ENCODE data around the gene RALGPS1. TPM values are rescaled to one million over a fixed set of nuclear protein-coding genes. Genes with fewer than 3 reads are reported as not detected.

RALGPS1 gene
- total and polyA plus RNA-seq, 2 of the 8 experiments (the other 6 are each of a cell fraction or from before 2014, with no cell fraction given), result 20.0 to 23.5 TPM

- H3K9ac ChIP-seq (replicated peaks in 1 of 4; ENCODE audit: extremely low read depth in 1 of 4, low read depth in 3 of 4, low read length in 3 of 4), result no peak overlapping the region
Measured at GRCh38 chr9:127033789-127034188, 119.2 kb downstream of the RALGPS1 start.

More at GRCh38 chr9:127033789-127034188, 119.2 kb downstream of the RALGPS1 start:
- Histone ChIP-seq H2BK12ac (ENCODE audit: low read depth, low read length) (no peak overlapping the region), H4K8ac (ENCODE audit: extremely low read depth, insufficient read depth, low read length) (no peak overlapping the region), H2BK5ac (ENCODE audit: low read depth, low read length) (no peak overlapping the region), H4K5ac (ENCODE audit: insufficient read length, low read depth, low read length) (no peak overlapping the region), H3K14ac (ENCODE audit: insufficient read length) (no peak overlapping the region), H4K91ac (replicated peaks; ENCODE audit: insufficient read length, low read length) (no peak overlapping the region), H2AK5ac (ENCODE audit: low read depth, low read length) (no peak overlapping the region), H4K20me1 (replicated peaks in 1 of 2; ENCODE audit: control insufficient read depth in 1 of 2, insufficient read depth in 2 of 2, low read length in 2 of 2) (no peaks in the 10 kb centered on the region), H2BK20ac (ENCODE audit: low read length) (no peak overlapping the region), H3K4me3 (ENCODE audit: extremely low read depth in 1 of 4, insufficient read depth in 2 of 4, low read depth in 3 of 4, low read length in 4 of 4) (no peak overlapping the region), H3K27ac (ENCODE audit: low read depth, low read length) (no peak overlapping the region), H2AFZ (ENCODE audit: low read length) (no peak overlapping the region), H3K4ac (replicated peaks; ENCODE audit: insufficient read length, low read depth, low read length) (no peak overlapping the region), H2BK120ac (replicated peaks; ENCODE audit: low read depth, low read length) (no peak overlapping the region), H3K4me1 (replicated peaks in 1 of 4; ENCODE audit: control insufficient read depth in 3 of 4, insufficient read depth in 4 of 4, low read length in 3 of 4) (no peaks in the 10 kb centered on the region), H3K27me3 (replicated peaks in 1 of 4; ENCODE audit: control insufficient read depth in 3 of 4, extremely low read depth in 1 of 4, insufficient read depth in 3 of 4, low read length in 3 of 4) (no peaks in the 10 kb centered on the region), H3K79me2 (ENCODE audit: control insufficient read depth in 1 of 2, insufficient read depth in 2 of 2, low read length in 2 of 2) (no peaks in the 10 kb centered on the region), H3K18ac (ENCODE audit: extremely low read depth, low read length) (no peak overlapping the region), H3K9me3 (ENCODE audit: insufficient read depth in 2 of 2, low read depth in 1 of 2, low read length in 1 of 2) (no peaks in the 10 kb centered on the region), H2BK15ac (ENCODE audit: low read length) (no peak overlapping the region), H3K56ac (replicated peaks; ENCODE audit: insufficient read length, low read depth, low read length) (no peak overlapping the region), H3K4me2 (ENCODE audit: insufficient read depth in 1 of 2, low read depth in 2 of 2, low read length in 2 of 2) (no peak overlapping the region), H3K79me1 (ENCODE audit: low read depth, low read length) (no peaks in the 10 kb centered on the region), H3K36me3 (ENCODE audit: control insufficient read depth in 2 of 4, insufficient read depth in 4 of 4, low read length in 3 of 4) (no peaks in the 10 kb centered on the region), H3K23ac (ENCODE audit: insufficient read length) (no peak overlapping the region), H3K23me2 (ENCODE audit: low read depth, low read length) (no peaks in the 10 kb centered on the region; the same call in 1 of the 2 replicates)
- FAIRE-seq, result no peak
- TF ChIP-seq ASH2L (IDR thresholded peaks at IDR 0.05; ENCODE audit: low read length) (no peak), POLR2AphosphoS5 (IDR thresholded peaks at IDR 0.05; ENCODE audit: low read depth, low read length) (no peak), NRF1 (IDR thresholded peaks at IDR 0.05; ENCODE audit: low read depth, low read length) (no peak)
- no peak for DNase-seq (ENCODE audit: low read depth in 1 of 2, low spot score in 2 of 2)
- POLR2A ChIA-PET (ENCODE audit: partially characterized antibody), result no interaction called here
- CTCF ChIA-PET (ENCODE audit: partially characterized antibody), result interaction anchor here (0.6 to 1.3 kb wide), 3 partner anchors 15 to 64 kb away, joined by 3 read pairs; no protein-coding TSS in a partner anchor

Measured in H1 (cell line).